K562 (cell line): ENCODE measurements around the gene PRDX2. TPM values are rescaled to one million over a fixed set of nuclear protein-coding genes. Genes with fewer than 3 reads are reported as not detected.

Source experiments
- ARID3B ChIP-seq: fragments of 250-450 bp; sonication (Bioruptor Pico); IDR thresholded peaks from 2 replicates; pipeline ENCODE4 v1.4.0; 2020; ENCODE audit warnings: borderline replicate concordance
- ATF1 ChIP-seq, 2 experiments: fragments of 450-650 bp in 1 of 2; IDR thresholded peaks; 2 replicates each; pipeline ENCODE4 v1.6.1; 2016; ENCODE audit warnings: missing compliant biosample characterization in 1 of 2, missing genetic modification characterization in 1 of 2
- BHLHE40 ChIP-seq: IDR thresholded peaks from 2 replicates; pipeline ENCODE4 v1.6.1; 2011; ENCODE audit warnings: low read length, improper control_type of control experiment
- BRCA1 ChIP-seq, 2 experiments: fragments of 450-650 bp in 1 of 2; sonication (generic) in 1 of 2; formaldehyde crosslinking in 1 of 2; IDR thresholded peaks; 2 replicates each; pipeline versions ENCODE4 v1.5.0 to v1.6.1; 2017 to 2020; ENCODE audit warnings: mild to moderate bottlenecking in 1 of 2, missing genetic modification reagents in 1 of 2
- CCAR2 ChIP-seq: fragments of 200-400 bp; formaldehyde crosslinking; IDR thresholded peaks from 2 replicates; pipeline ENCODE4 v1.6.1; 2017; ENCODE audit warnings: mild to moderate bottlenecking, low read depth, low read length
- E2F1 ChIP-seq: sonication (generic); formaldehyde crosslinking; IDR thresholded peaks from 2 replicates; pipeline ENCODE4 v1.8.1; 2023; ENCODE audit warnings: mild to moderate bottlenecking, missing genetic modification reagents, moderate library complexity
- FIP1L1 ChIP-seq: fragments of 200-400 bp; formaldehyde crosslinking; IDR thresholded peaks from 2 replicates; pipeline ENCODE4 v1.6.1; 2018; ENCODE audit warnings: mild to moderate bottlenecking, low read depth, low read length; ENCODE audit not compliant: poor library complexity, severe bottlenecking
- FOXJ3 ChIP-seq: sonication (generic); formaldehyde crosslinking; IDR thresholded peaks from 2 replicates; pipeline ENCODE4 v1.4.0; 2020; ENCODE audit warnings: mild to moderate bottlenecking, missing genetic modification reagents
- KLF13 ChIP-seq: fragments of 450-650 bp; IDR thresholded peaks from 2 replicates; pipeline ENCODE4 v1.6.1; 2016; ENCODE audit warnings: missing genetic modification characterization, low read depth, mild to moderate bottlenecking, missing compliant biosample characterization, moderate library complexity, borderline replicate concordance
- NFIX ChIP-seq: fragments of 250-450 bp; sonication (Bioruptor Pico); IDR thresholded peaks from 2 replicates; pipeline ENCODE4 v1.4.0; 2020; ENCODE audit warnings: low read depth, mild to moderate bottlenecking, moderate library complexity
- PHB2 ChIP-seq: fragments of 450-650 bp; IDR thresholded peaks from 2 replicates; pipeline ENCODE4 v1.6.1; 2017; ENCODE audit warnings: low read depth
- POLR2A ChIP-seq: fragments of 450-650 bp; conservative IDR thresholded peaks from 2 replicates; pipeline ENCODE4 v1.6.1; 2016
- SMAD3 ChIP-seq: fragments of 450-650 bp; formaldehyde crosslinking; conservative IDR thresholded peaks from 2 replicates; pipeline ENCODE4 v1.4.0; 2020; ENCODE audit warnings: mild to moderate bottlenecking
- SNAPC5 ChIP-seq: fragments of 250-450 bp; sonication (Bioruptor Pico); IDR thresholded peaks from 2 replicates; pipeline ENCODE4 v1.8.0; 2021; ENCODE audit warnings: moderate library complexity, mild to moderate bottlenecking, inconsistent platforms
- TAF7 ChIP-seq: fragments of 450-650 bp; IDR thresholded peaks from 2 replicates; pipeline ENCODE4 v1.6.1; 2016; ENCODE audit warnings: missing genetic modification characterization, missing compliant biosample characterization
- TEAD1 ChIP-seq, 2 experiments: fragments of 450-650 bp in 1 of 2; sonication (generic) in 1 of 2; formaldehyde crosslinking; IDR thresholded peaks; 2 replicates each; pipeline versions ENCODE4 v1.4.0 to v1.8.0; 2020 to 2022; ENCODE audit warnings: mild to moderate bottlenecking in 2 of 2, missing genetic modification reagents in 1 of 2
- U2AF2 ChIP-seq: fragments of 200-400 bp; formaldehyde crosslinking; optimal IDR thresholded peaks from 2 replicates; pipeline ENCODE3; 2017; ENCODE audit warnings: low read depth, mild to moderate bottlenecking, low read length
- VEZF1 ChIP-seq: fragments of 200-800 bp; sonication (Bioruptor generic); IDR thresholded peaks from 2 replicates; pipeline ENCODE4 v1.6.1; 2017; ENCODE audit warnings: missing genetic modification characterization, missing compliant biosample characterization
- ZBTB7A ChIP-seq: IDR thresholded peaks from 2 replicates; pipeline ENCODE4 v1.6.1; 2011; ENCODE audit warnings: low read depth, mild to moderate bottlenecking, low read length, moderate library complexity, borderline replicate concordance; ENCODE audit not compliant: control insufficient read depth
- ZNF23 ChIP-seq: fragments of 250-450 bp; sonication (Bioruptor Pico); IDR thresholded peaks from 2 replicates; pipeline ENCODE4 v1.4.0; 2020; ENCODE audit warnings: mild to moderate bottlenecking
- ZNF740 ChIP-seq, 3 experiments: fragments of 200-800 bp in 1 of 3; sonication (Bioruptor generic) in 1 of 3; sonication (generic) in 1 of 3; formaldehyde crosslinking in 1 of 3; IDR thresholded peaks; 2 replicates each; pipeline versions ENCODE4 v1.6.1 to v1.8.0; 2016 to 2022; ENCODE audit warnings: mild to moderate bottlenecking in 2 of 3, missing compliant biosample characterization in 2 of 3, missing genetic modification characterization in 2 of 3, missing genetic modification reagents in 1 of 3
- ZNF764 ChIP-seq: fragments of 250-450 bp; sonication (Bioruptor Pico); IDR thresholded peaks from 2 replicates; pipeline ENCODE4 v1.4.0; 2020; ENCODE audit warnings: low read depth, mild to moderate bottlenecking, moderate library complexity
- polyA plus RNA-seq, 8 experiments: library from polyadenylated mRNA; depleted of rRNA in 4 of 8; stranded (reverse) in 5 of 8; unstranded in 3 of 8; fragments of >200 nt; fragmentation: Nextera tagmentation in 2 of 8; fragmentation: Illumina TruSeq in 1 of 8; extraction: Ambion mirVana in 2 of 8; extraction: Trizol in 1 of 8; gene quantifications; 2 replicates each; pipeline versions ENCODE4 v1.2.1 to v1.2.3, GENCODE V29; 2011 to 2014; ENCODE audit warnings: inconsistent platforms in 1 of 8, missing spikeins in 1 of 8
- total RNA-seq, 7 experiments: library from RNA; depleted of rRNA in 6 of 7; stranded (reverse); fragments of >200 nt in 6 of 7; fragmentation: Illumina TruSeq in 2 of 7; extraction: Trizol in 2 of 7; gene quantifications; 2 replicates each; pipeline versions ENCODE4 v1.2.1 to v1.2.3, GENCODE V29; 2011 to 2021; ENCODE audit warnings: low replicate concordance in 1 of 7

Gene PRDX2
- total and polyA plus RNA-seq, 9 of the 15 experiments (the other 6 are each of a cell fraction or from before 2014, with no cell fraction given) = 206 to 1,183 (median 415) TPM

GRCh38 chr19:12801466-12802266 lies at the start of gene PRDX2, which contains the start of gene THSD8 (continued):
- peak; percentile 81 for TF ChIP-seq TAF7 (tag)
- peak; percentile 68 for TF ChIP-seq VEZF1
- no peak for TF ChIP-seq FOXJ3
- TF ChIP-seq E2F1 (CRISPR knock-in tag) = no peak
- TF ChIP-seq ZNF740 (CRISPR knock-in tag; IDR thresholded peaks at IDR 0.05) = peak; percentile 34; the same call in 1 of the 2 replicates
- no peak for TF ChIP-seq ZNF740 (tag; IDR thresholded peaks at IDR 0.05)
- TF ChIP-seq ZBTB7A = peak; percentile 82; the same call in 1 of the 2 replicates
- TF ChIP-seq ARID3B (CRISPR knock-in tag) = no peak
- TF ChIP-seq PHB2 = no peak
- no peak for TF ChIP-seq ATF1 (CRISPR knock-in tag; IDR thresholded peaks at IDR 0.05)
- TF ChIP-seq ATF1 (tag; IDR thresholded peaks at IDR 0.05) = peak; percentile 88
- TF ChIP-seq SNAPC5 = no peak
- no peak for TF ChIP-seq BRCA1 (IDR thresholded peaks at IDR 0.05)
- no peak for TF ChIP-seq BRCA1 (CRISPR knock-in tag; IDR thresholded peaks at IDR 0.05)
- TF ChIP-seq CCAR2 = no peak
- no peak for TF ChIP-seq U2AF2
- TF ChIP-seq ZNF23 (CRISPR knock-in tag) = no peak
- TF ChIP-seq SMAD3 (CRISPR knock-in tag) = no peak
- TF ChIP-seq TEAD1 (CRISPR knock-in tag; IDR thresholded peaks at IDR 0.05) = no peak
- TF ChIP-seq NFIX (CRISPR knock-in tag) = no peak
- peak; percentile 97 for TF ChIP-seq BHLHE40
- no peak for TF ChIP-seq KLF13
- TF ChIP-seq FIP1L1 = peak; percentile 84
- peak; percentile 98 for TF ChIP-seq POLR2A
- TF ChIP-seq ZNF764 (CRISPR knock-in tag) = no peak
